GM18907 (cell line): Measurements from ENCODE around the gene KCNH1.
"Not testable (repeated sequence)": the region's sequence is repeated elsewhere in the genome, so short reads cannot be mapped to it uniquely, and the experiment has no call there.

ENCODE experiments used
- ATAC-seq: cut with Tn5 transposase; IDR thresholded peaks from one replicate; pipeline ENCODE4 v1.9.1; 2021; ENCODE audit warnings: mild to moderate bottlenecking, moderate library complexity; ENCODE audit not compliant: unreplicated experiment

Gene KCNH1

DNA sequence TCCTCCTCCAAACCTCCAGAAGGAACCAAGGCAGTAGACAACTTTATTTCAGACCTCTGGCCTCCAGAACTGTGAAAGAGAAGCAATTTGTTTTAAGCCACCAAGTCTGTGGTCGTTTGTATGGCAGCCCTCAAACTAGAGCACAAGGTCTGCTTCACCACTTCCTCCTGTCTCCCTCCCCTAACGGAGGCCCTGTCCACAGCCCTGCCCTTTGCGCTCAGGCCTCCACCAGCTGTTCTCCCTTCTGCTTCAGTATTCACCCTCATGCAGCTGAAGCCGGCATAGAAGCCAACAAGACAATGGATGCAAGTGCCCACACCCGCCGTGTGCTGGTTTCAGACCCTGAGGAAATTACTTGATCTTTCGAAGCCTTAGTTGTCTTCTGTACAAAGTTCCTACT lies 441.2 kb downstream of the KCNH1 start:
- ATAC-seq = peak; percentile 48

- ATAC-seq = no peak
These were observed 442.8 kb downstream of the KCNH1 start for GRCh38 chr1:210691039-210691610.

DNA sequence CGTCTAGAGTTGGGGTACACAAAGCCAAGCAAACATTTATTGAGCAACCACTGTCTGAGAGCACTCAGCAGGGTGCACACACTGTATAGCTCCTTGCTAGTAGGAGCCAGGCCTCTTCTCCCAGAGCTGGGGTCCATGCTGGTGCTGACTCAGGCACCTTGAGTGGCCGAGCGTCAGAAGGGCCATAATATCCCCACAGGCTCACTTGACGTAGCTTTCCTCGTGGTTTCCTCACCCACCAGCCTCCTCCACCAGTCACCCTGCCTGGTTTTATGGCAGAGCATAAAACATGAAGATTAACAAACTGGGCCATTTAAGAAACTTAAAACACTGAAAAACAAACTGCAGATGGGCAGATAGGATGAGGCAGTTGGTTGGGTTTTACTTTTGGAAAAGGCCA lies 443.7 kb downstream of the KCNH1 start:
- ATAC-seq = no peak

- no peak for ATAC-seq
These were observed 444.1 kb downstream of the KCNH1 start for GRCh38 chr1:210689826-210690225.

- ATAC-seq = no peak
These were observed 445.3 kb downstream of the KCNH1 start for GRCh38 chr1:210688512-210689234.

GRCh38 chr1:210687582-210688279 lies 446.2 kb downstream of the KCNH1 start:
- no peak for ATAC-seq

- no peak for ATAC-seq
These were observed 447.1 kb downstream of the KCNH1 start for GRCh38 chr1:210686841-210687240.

DNA sequence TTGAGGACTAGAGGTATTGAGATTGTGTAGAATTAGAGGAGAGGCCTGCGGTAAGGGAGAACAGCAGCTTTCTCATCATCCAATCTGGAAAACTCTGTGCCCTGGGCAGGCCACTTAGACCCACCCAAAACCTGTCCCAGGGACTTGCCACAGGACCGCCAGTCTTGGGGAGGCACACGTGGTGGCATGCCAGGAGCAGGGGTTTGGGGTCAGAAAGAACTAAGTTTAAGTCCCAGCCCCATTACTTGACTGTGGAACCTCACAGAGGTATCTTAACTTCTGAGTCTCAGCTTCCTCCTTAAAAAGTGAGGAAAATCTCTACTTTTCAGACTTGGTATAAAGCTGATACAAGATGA lies 448.7 kb downstream of the KCNH1 start:
- ATAC-seq = peak; percentile 19

- peak; percentile 92 for ATAC-seq
These were observed 449.3 kb downstream of the KCNH1 start for GRCh38 chr1:210684466-210685294.

DNA sequence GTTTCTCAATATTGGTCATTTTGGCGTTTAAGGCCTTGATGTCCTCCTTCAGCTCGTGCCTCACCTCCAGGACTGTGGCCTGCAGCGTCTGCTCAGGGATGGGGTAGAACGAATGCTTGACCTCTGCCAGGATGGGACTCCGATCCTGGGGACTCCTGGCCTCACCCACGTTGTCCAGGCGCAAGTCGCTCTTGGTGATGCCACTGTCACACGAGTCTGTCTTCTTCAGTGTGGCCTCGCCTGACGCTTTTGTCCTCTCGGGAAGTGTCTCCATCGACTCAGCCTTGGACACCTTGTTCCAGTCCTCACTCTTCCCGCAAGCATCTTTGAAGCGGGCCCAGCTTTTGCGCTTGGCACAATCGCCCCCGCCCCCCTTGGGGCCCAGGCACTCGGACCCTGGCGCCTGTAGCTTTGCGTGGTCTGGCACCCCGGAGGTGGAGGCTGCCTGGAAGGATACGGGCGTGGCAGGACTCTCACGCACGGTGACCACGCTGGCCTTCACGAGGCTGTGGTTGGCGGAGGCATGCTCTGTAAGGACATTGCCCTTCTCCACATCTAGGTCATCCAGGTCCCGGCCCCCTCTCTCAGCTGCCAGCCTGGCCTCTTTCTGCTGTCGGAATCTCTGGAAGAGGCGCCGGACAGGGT lies 450.4 kb downstream of the KCNH1 start:
- ATAC-seq = no peak

DNA sequence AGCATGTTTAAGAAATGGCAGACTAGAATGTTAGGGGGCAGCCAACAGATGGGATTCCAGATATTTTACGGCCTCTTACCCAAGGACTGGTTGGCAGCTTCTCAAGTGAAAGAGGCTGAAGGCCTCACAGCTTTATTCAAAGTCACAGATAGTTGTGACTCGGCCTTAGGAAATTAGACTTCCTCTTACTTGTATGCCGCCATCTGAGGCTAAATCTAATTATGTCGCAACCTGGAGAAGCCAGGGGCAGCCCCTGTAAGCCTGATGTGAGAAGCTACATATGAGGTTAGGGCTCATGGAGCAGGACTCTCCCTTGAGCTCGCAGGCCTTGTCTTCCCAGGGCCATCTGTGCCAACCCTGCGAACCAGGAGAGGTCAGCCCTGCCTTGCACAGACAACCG lies 452.8 kb downstream of the KCNH1 start:
- ATAC-seq = no peak

DNA sequence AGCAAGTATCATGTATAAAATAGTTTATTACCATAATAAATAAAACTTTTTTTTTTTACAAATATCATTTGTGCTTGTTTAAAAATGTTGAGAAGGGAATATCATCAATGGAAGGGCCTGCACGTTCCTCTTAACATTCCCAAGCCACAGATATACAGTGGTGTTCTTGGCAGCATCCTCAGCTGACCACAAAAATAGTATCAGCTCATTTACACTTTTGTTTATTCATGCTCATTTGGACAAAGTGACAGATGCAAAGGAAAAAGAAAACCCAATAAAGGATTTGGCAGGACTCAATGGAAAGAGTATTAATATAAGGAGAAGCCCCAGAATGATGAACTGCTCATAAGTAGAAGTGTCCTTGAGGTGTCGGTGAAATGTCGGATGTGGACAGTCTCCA lies 455.6 kb downstream of the KCNH1 start:
- ATAC-seq = no peak

DNA sequence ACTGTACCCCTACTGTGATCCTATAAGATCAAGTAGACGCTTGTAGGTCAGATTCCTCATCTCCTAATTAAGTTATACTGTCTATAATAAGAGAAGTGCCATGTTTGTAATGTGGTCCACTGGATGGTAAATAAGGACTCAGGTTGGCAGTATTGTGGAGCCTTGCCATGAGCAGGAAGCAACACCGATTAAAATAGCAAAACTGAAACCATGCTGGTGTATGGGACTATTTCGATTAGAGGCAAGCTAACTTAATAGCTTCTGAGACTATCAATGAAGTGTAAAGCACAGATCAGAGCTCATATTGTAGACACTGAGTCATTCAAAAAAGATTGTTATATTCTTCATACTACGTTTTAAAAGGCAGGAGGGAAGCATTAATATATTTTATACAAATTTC lies 456.4 kb downstream of the KCNH1 start:
- ATAC-seq = no peak

DNA sequence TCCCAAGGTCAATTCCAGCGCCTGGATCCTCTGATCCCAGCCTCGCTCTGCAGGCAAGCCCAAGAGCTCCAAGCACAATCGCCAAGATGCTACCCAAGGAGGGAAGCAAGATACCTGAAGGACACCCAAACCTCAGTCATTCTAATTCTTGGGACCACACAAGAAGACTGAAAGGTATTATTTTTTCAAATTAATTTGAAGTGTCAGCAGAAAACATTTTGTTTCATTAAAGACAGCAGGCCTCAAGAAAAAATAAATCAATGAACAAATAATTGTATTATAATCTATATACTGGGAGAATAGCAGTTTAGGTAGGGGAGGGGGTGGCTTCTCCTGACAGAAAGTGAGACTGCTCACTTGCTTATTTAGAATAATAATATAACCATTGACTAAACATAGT lies 457.4 kb downstream of the KCNH1 start:
- no peak for ATAC-seq

DNA sequence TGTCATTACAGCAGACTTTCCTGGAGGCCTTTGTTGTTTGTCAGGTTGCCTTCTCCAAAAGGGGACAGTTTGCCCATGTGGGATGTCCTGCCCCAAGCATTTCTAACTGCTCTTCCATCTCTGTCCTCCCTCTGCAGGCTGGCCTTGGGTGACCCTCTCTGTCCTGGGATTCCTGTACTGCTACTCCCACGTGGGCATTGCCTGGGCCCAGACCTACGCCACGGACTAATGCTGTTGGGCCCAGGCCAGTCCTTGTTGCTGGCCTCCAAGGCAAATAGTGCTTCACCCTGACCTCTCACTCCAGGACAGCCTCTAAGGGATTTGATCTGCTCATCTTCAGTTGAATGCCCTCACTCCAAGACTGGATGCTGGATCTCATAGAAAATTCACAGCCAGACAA lies 459.8 kb downstream of the KCNH1 start:
- ATAC-seq = no peak

DNA sequence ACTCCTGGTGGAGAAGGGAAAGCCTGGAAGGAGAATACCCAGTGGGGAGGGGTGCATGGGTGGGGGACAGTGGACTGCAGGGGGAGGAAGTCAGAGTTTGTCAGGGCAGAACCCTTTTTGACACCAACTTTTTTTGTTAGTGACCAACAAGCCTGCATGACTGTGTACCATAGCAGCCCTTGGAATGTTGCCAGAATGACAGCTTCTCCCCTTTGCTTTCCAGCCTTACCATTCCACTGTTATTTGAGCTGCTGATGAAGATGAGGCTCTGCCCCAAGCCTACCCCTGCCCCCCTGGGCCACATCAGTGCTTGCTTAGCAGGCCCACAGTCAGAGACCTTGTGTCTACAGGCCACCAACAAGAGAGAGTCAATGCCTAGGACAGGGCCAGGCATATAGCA lies 464.0 kb downstream of the KCNH1 start:
- ATAC-seq = no peak

DNA sequence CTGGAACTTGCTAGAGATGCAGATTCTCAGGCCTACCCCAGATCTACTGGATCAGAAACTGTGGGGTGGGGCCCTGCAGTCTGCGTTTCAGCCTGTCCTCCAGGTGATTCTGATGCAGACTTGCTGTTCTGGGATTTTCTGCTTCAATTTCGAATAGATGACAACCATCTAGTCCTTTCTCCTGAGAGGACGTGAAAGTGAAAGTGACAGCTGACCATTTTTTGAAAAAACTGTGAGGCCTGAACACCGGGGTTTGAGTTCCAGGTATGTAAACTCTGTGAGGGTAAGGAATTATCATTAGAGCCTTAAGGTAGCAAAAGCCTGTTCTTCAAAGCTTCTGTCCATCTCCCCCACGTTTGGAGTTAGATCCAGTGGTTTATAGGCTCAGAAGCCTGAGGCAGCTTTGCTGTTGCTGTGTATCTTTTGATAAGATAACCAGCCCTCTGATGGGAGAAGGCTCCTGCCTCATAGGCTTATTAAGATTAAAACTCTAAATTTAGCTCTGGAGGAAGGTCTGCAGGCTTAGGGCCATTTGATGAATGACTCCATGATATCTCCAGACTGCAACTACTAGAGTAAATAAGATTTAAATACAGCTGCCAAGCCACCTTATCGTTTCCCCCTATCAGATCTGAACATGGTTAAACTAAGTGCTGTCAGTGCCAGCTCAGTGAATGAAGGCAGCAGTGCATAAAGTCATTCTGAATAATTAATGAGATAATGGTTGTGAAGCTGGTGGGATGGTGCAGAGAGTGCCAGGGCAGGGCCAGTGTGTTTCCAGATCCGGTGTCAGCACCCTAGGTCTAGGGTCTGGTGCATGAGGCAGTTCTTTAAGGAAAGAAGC lies 470.0 kb downstream of the KCNH1 start:
- ATAC-seq = no peak

GRCh38 chr1:210662291-210663050 lies 471.5 kb downstream of the KCNH1 start:
- no peak for ATAC-seq

GRCh38 chr1:210661520-210661919 lies 472.4 kb downstream of the KCNH1 start:
- ATAC-seq = not testable (repeated sequence)
